GM23338 (cell line): ENCODE data around the gene TRMT6. TPM values are rescaled to one million over a fixed set of nuclear protein-coding genes. Genes with fewer than 3 reads are reported as not detected.
A peak's percentile ranks its signal among the peaks of the same experiment; 100 is the strongest.

Experiments
- ATAC-seq: fragments of 200-7000 bp; cut with Tn5 transposase; 3 replicates; pipeline ENCODE4 v1.9.1; 2020
- DNase-seq: peaks from one replicate; pipeline ENCODE4 v3.0.0-alpha.2; 2015; ENCODE audit warnings: low spot score
- H2AFZ ChIP-seq: fragments of 200-600 bp; sonication (generic); 2 replicates; pipeline ENCODE4 v1.8.0; 2016; ENCODE audit warnings: antibody characterized with exemption, mild to moderate bottlenecking, moderate library complexity
- H3F3A ChIP-seq: fragments of 200-600 bp; sonication (generic); replicated peaks from 2 replicates; pipeline ENCODE4 v1.8.0; 2017; ENCODE audit warnings: antibody characterized with exemption, mixed run types, low read depth
- H3K27ac ChIP-seq: fragments of 200-600 bp; sonication (generic); 2 replicates; pipeline ENCODE4 v1.6.1; 2016; ENCODE audit warnings: low read depth
- H3K27me3 ChIP-seq: fragments of 200-600 bp; sonication (generic); 2 replicates; pipeline ENCODE4 v1.8.0; 2016; ENCODE audit warnings: mild to moderate bottlenecking, mixed run types, moderate library complexity; ENCODE audit not compliant: insufficient read depth
- H3K36me3 ChIP-seq: fragments of 200-600 bp; sonication (generic); 2 replicates; pipeline ENCODE4 v1.8.0; 2016; ENCODE audit warnings: mild to moderate bottlenecking; ENCODE audit not compliant: insufficient read depth
- H3K4me1 ChIP-seq: fragments of 200-600 bp; sonication (generic); 2 replicates; pipeline ENCODE4 v1.8.0; 2016; ENCODE audit warnings: mild to moderate bottlenecking, moderate library complexity; ENCODE audit not compliant: insufficient read depth
- H3K4me2 ChIP-seq: fragments of 200-600 bp; sonication (generic); 2 replicates; pipeline ENCODE4 v1.7.1; 2017; ENCODE audit warnings: mixed run types
- H3K4me3 ChIP-seq: fragments of 200-600 bp; sonication (generic); 2 replicates; pipeline ENCODE4 v1.6.1; 2016; ENCODE audit warnings: mixed run types
- H3K79me2 ChIP-seq: fragments of 200-600 bp; sonication (generic); replicated peaks from 2 replicates; pipeline ENCODE4 v1.8.0; 2017; ENCODE audit warnings: mild to moderate bottlenecking; ENCODE audit not compliant: insufficient read depth
- H3K9me2 ChIP-seq: fragments of 200-600 bp; sonication (generic); 2 replicates; pipeline ENCODE4 v1.8.0; 2017; ENCODE audit not compliant: insufficient read depth
- H4K20me1 ChIP-seq: fragments of 200-600 bp; sonication (generic); replicated peaks from 2 replicates; pipeline ENCODE4 v1.8.0; 2017; ENCODE audit warnings: mild to moderate bottlenecking; ENCODE audit not compliant: insufficient read depth
- H3K27ac Mint-ChIP-seq: 2 replicates; pipeline ENCODE4 v1.8.0; 2020; ENCODE audit warnings: inconsistent platforms, mild to moderate bottlenecking, moderate library complexity, mixed read lengths
- H3K27me3 Mint-ChIP-seq: 3 replicates; pipeline ENCODE4 v1.8.0; 2022; ENCODE audit warnings: low read depth, mild to moderate bottlenecking, moderate library complexity, mixed read lengths, inconsistent platforms; ENCODE audit not compliant: insufficient read depth, poor library complexity
- H3K36me3 Mint-ChIP-seq: 3 replicates; pipeline ENCODE4 v1.8.0; 2021; ENCODE audit warnings: low read depth, mild to moderate bottlenecking, inconsistent platforms, moderate library complexity, mixed read lengths
- H3K4me1 Mint-ChIP-seq: 3 replicates; pipeline ENCODE4 v1.8.0; 2020; ENCODE audit warnings: mild to moderate bottlenecking, inconsistent platforms, mixed read lengths
- H3K4me3 Mint-ChIP-seq: 3 replicates; pipeline ENCODE4 v1.8.0; 2021; ENCODE audit warnings: moderate library complexity, mild to moderate bottlenecking, inconsistent platforms, mixed read lengths
- H3K9me3 Mint-ChIP-seq: 3 replicates; pipeline ENCODE4 v1.8.0; 2020; ENCODE audit warnings: moderate library complexity, mild to moderate bottlenecking, inconsistent platforms, mixed read lengths
- CREB1 ChIP-seq: fragments of 250-450 bp; sonication (Bioruptor Pico); IDR thresholded peaks from 2 replicates; pipeline ENCODE4 v1.5.0; 2020; ENCODE audit warnings: low read depth, mild to moderate bottlenecking, moderate library complexity
- POLR2AphosphoS5 ChIP-seq: IDR thresholded peaks from 2 replicates; pipeline ENCODE4 v1.6.1; 2016; ENCODE audit warnings: antibody characterized with exemption, low read depth
- ZNF114 ChIP-seq: fragments of 250-450 bp; sonication (Bioruptor Pico); IDR thresholded peaks from 2 replicates; pipeline ENCODE4 v1.5.0; 2020; ENCODE audit warnings: mild to moderate bottlenecking, moderate library complexity
- polyA plus RNA-seq: library from polyadenylated mRNA; unstranded; fragments of >200 nt; fragmentation: Nextera tagmentation; extraction: Ambion mirVana; gene quantifications from 2 replicates; pipeline ENCODE4 v1.2.1, GENCODE V29; 2016
- total RNA-seq: library from RNA; depleted of rRNA; stranded (reverse); fragments of >200 nt; shearing (Covaris generic); gene quantifications from 2 replicates; pipeline ENCODE4 v1.2.3, GENCODE V29; 2014
- TF ChIP-seq, protein P1 (sequence below): fragments of 250-450 bp; sonication (Bioruptor Pico); IDR thresholded peaks from 2 replicates; pipeline ENCODE4 v1.5.0; 2020; ENCODE audit warnings: mild to moderate bottlenecking, moderate library complexity
- TF ChIP-seq, protein P2 (sequence below): IDR thresholded peaks from one replicate; pipeline ENCODE4 v1.6.1; 2018; ENCODE audit warnings: antibody characterized with exemption; ENCODE audit not compliant: unreplicated experiment

The TRMT6 gene
- total and polyA plus RNA-seq, 2 experiments from 2014 or later = 15.5 to 26.3 TPM

DNA sequence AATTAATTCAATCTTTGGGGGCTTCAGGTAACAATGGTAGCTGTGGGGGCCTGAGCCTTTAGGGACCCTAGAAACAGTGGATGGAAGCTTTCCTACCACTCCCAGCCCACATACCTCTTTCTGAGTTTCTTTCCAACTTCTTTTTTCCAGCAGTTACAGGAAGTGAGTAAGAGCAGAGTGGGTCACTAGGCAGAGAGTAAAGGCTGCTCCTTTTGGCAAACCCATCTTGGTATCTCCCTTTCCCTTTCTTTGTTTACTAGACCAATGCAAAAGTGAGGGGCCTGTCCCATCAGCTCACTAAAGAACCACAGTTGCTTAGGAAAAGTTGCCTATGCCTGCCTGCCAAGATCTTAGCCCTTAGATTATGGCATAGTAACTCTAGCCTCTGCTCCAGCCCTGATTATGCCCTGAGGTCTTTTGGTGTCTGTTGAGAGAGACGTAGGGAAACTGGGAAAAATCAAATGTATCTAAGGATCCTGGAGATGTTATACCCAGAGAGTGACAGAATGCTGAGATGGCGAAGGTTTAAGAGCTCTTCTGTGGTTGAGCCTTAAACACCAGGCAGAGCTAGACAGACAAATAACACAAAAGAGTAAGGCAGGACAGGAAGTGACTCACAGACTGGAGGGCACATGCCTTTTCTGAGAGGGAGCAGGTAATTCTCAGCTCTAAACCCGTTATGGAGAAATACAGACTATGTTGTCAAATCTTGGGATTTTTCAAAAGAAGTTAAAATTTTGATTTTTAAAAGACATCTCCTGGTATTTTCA is 31.3 kb downstream of the TRMT6 start:
- peak overlapping the region; percentile 15; the same call in 1 of the 2 replicates for H2AFZ ChIP-seq
- no peak overlapping the region for H3K27ac ChIP-seq
- no peak overlapping the region for H3K27ac Mint-ChIP-seq
- no peaks in the 10 kb centered on the region for H3K9me2 ChIP-seq
- H3K4me3 Mint-ChIP-seq = no peak overlapping the region
- no peaks in the 10 kb centered on the region for H3F3A ChIP-seq
- no peaks in the 10 kb centered on the region for H3K79me2 ChIP-seq
- H3K4me3 ChIP-seq = no peak overlapping the region
- peaks cover 18% of the 10 kb centered on the region for H3K4me1 ChIP-seq
- DNase-seq (no peak), ATAC-seq (peak; percentile 39)
- no peaks in the 10 kb centered on the region for H4K20me1 ChIP-seq
- no peaks in the 10 kb centered on the region for H3K27me3 ChIP-seq
- H3K9me3 Mint-ChIP-seq = no peaks in the 10 kb centered on the region
- no peak for TF ChIP-seq ZNF114 (CRISPR knock-in tag)
- TF ChIP-seq POLR2AphosphoS5 = no peak
- TF ChIP-seq, protein P1, sequence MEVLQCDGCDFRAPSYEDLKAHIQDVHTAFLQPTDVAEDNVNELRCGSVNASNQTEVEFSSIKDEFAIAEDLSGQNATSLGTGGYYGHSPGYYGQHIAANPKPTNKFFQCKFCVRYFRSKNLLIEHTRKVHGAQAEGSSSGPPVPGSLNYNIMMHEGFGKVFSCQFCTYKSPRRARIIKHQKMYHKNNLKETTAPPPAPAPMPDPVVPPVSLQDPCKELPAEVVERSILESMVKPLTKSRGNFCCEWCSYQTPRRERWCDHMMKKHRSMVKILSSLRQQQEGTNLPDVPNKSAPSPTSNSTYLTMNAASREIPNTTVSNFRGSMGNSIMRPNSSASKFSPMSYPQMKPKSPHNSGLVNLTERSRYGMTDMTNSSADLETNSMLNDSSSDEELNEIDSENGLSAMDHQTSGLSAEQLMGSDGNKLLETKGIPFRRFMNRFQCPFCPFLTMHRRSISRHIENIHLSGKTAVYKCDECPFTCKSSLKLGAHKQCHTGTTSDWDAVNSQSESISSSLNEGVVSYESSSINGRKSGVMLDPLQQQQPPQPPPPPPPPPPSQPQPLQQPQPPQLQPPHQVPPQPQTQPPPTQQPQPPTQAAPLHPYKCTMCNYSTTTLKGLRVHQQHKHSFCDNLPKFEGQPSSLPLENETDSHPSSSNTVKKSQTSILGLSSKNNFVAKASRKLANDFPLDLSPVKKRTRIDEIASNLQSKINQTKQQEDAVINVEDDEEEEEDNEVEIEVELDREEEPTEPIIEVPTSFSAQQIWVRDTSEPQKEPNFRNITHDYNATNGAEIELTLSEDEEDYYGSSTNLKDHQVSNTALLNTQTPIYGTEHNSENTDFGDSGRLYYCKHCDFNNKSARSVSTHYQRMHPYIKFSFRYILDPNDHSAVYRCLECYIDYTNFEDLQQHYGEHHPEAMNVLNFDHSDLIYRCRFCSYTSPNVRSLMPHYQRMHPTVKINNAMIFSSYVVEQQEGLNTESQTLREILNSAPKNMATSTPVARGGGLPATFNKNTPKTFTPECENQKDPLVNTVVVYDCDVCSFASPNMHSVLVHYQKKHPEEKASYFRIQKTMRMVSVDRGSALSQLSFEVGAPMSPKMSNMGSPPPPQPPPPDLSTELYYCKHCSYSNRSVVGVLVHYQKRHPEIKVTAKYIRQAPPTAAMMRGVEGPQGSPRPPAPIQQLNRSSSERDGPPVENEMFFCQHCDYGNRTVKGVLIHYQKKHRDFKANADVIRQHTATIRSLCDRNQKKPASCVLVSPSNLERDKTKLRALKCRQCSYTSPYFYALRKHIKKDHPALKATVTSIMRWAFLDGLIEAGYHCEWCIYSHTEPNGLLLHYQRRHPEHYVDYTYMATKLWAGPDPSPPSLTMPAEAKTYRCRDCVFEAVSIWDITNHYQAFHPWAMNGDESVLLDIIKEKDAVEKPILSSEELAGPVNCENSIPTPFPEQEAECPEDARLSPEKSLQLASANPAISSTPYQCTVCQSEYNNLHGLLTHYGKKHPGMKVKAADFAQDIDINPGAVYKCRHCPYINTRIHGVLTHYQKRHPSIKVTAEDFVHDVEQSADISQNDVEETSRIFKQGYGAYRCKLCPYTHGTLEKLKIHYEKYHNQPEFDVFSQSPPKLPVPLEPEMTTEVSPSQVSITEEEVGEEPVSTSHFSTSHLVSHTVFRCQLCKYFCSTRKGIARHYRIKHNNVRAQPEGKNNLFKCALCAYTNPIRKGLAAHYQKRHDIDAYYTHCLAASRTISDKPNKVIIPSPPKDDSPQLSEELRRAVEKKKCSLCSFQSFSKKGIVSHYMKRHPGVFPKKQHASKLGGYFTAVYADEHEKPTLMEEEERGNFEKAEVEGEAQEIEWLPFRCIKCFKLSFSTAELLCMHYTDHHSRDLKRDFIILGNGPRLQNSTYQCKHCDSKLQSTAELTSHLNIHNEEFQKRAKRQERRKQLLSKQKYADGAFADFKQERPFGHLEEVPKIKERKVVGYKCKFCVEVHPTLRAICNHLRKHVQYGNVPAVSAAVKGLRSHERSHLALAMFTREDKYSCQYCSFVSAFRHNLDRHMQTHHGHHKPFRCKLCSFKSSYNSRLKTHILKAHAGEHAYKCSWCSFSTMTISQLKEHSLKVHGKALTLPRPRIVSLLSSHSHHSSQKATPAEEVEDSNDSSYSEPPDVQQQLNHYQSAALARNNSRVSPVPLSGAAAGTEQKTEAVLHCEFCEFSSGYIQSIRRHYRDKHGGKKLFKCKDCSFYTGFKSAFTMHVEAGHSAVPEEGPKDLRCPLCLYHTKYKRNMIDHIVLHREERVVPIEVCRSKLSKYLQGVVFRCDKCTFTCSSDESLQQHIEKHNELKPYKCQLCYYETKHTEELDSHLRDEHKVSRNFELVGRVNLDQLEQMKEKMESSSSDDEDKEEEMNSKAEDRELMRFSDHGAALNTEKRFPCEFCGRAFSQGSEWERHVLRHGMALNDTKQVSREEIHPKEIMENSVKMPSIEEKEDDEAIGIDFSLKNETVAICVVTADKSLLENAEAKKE (CRISPR knock-in tag) = no peak
- no peak for TF ChIP-seq CREB1 (CRISPR knock-in tag)
- TF ChIP-seq, protein P2, sequence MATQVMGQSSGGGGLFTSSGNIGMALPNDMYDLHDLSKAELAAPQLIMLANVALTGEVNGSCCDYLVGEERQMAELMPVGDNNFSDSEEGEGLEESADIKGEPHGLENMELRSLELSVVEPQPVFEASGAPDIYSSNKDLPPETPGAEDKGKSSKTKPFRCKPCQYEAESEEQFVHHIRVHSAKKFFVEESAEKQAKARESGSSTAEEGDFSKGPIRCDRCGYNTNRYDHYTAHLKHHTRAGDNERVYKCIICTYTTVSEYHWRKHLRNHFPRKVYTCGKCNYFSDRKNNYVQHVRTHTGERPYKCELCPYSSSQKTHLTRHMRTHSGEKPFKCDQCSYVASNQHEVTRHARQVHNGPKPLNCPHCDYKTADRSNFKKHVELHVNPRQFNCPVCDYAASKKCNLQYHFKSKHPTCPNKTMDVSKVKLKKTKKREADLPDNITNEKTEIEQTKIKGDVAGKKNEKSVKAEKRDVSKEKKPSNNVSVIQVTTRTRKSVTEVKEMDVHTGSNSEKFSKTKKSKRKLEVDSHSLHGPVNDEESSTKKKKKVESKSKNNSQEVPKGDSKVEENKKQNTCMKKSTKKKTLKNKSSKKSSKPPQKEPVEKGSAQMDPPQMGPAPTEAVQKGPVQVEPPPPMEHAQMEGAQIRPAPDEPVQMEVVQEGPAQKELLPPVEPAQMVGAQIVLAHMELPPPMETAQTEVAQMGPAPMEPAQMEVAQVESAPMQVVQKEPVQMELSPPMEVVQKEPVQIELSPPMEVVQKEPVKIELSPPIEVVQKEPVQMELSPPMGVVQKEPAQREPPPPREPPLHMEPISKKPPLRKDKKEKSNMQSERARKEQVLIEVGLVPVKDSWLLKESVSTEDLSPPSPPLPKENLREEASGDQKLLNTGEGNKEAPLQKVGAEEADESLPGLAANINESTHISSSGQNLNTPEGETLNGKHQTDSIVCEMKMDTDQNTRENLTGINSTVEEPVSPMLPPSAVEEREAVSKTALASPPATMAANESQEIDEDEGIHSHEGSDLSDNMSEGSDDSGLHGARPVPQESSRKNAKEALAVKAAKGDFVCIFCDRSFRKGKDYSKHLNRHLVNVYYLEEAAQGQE = no peak
- peaks cover 21% of the 10 kb centered on the region for H3K4me1 Mint-ChIP-seq
- peaks cover 1% of the 10 kb centered on the region for H3K27me3 Mint-ChIP-seq
- H3K36me3 Mint-ChIP-seq = no peaks in the 10 kb centered on the region
- H3K36me3 ChIP-seq = no peaks in the 10 kb centered on the region
- H3K4me2 ChIP-seq = no peak overlapping the region
